ENCODE measurements around the gene MMP14.
"Not testable (repeated sequence)": the region's sequence is repeated elsewhere in the genome, so short reads cannot be mapped to it uniquely, and the experiment has no call there.

The MMP14 gene

DNA sequence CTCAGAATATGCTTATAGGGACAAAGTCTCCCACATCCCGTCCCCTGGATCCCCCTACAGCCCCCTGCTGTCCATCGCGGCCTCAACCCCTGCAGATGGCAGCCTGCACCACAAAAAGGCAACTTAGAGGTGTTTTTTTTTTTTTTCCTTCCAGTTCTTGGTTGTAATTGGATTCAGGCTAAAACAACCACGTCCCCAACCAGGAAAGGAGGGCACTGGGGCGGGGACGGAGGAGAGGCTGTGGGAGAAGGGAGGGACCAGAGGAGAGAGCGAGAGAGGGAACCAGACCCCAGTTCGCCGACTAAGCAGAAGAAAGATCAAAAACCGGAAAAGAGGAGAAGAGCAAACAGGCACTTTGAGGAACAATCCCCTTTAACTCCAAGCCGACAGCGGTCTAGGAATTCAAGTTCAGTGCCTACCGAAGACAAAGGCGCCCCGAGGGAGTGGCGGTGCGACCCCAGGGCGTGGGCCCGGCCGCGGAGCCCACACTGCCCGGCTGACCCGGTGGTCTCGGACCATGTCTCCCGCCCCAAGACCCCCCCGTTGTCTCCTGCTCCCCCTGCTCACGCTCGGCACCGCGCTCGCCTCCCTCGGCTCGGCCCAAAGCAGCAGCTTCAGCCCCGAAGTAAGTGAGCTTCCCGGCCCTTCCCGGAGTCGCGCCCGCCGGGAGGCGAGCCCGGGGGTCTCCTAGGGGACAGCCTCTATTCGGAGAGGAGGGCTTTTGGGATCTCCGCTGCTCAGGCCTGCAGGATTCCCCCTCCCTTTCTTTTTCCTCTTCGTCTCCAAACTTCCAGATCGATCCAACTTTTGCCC lies at the start of gene MMP14:
TSS of gene MMP14 (plus strand) at position 285 of the 813 bp plus-strand sequence. CDS start at position 518, 233 bp downstream.
- no peak for DNase-seq (ENCODE audit: low spot score)

DNA sequence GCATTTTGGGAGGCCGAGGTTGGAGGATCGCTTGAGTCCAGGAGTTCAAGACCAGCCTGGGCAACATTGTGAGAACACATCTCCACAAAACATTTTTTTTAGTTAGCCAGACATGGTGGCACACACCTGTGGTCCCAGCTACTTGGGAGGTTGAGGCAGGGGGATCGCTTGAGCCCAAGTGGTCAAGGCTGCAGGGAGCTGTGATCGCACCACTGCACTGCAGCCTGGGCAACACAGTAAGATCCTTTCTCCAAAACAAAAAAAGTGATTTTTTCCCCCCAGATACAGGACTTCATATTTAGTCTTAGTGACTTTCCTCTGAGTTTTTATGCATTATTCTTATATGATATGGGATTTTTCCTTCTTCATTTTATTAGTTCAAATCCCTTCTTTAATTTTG lies 49.7 kb upstream of the MMP14 start:
- no peak for DNase-seq (ENCODE audit: low spot score)

DNA sequence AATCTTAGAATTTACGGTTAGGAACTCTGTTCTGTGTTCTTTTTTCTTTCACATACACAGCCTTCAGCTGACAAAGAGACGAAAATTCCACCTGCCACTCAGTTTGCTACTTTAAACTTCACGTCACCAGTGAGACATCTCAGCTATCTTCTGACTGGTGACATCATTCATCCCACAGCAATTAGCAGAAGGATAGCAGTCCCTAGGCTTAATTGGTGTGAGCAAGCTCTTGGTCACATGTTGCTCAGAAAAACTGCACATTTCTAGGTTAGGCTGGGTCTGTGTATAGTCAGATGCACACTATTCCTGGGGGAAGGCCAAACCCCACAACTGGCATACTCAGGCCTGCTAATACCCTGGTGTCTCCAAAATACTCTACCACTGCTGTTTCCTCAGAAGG lies 45.1 kb upstream of the MMP14 start:
- DNase-seq (ENCODE audit: low spot score): no peak

DNA sequence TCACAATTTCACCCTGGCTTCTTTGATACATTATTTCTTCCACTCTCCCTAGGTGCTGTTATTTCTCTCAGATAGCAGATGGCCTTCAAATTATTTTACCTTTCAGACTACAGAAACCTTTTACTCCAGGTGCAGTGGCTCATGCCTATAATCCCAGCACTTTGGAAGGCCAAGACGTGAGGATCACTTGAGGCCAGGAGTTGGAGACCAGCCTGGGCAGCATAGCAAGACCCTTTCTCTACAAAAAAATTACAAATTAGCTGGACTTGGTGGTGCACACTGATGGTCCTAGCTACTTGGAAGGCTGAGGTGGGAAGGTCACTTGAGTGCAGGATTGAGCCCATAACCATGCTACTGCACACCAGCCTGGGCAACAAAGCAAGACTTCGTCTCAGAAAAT lies 44.2 kb upstream of the MMP14 start:
- DNase-seq (ENCODE audit: low spot score): no peak

DNA sequence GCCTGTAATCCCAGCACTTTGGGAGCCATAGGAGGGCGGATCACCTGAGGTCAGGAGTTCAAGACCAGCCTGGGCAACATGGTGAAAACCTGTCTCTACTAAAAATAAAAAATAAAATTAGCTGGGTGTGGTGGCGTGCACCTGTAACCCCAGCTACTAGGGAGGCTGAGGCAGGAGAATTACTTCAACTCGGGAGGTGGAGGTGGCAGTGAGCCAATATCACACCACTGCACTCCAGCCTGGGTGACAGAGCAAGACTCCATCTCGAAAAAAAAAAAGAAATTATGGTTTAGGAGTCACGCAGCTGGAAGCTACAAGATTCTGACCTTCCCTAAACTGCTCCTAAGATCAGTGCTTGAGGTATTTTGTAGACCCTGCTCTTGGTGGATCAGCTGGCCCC lies 42.8 kb upstream of the MMP14 start:
- not testable (repeated sequence) for DNase-seq (ENCODE audit: low spot score)

DNA sequence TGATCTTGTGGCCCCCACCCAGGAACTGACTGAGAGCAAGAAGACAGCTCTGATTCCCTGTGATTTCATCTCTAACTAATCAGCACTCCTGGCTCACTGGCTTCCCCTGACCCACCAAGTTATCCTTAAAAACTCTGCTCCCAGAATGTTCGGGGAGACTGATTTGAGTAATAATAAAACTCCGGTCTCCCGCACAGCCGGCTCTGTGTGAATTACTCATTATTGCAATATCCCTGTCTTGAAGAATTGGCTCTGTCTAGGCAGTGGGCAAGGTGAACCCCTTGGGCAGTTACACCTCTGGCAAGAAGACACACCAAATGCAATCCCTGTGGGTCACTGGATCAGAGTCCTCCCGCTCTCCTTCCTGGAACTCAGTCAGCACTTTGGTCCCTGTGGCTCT lies 42.4 kb upstream of the MMP14 start:
- DNase-seq (ENCODE audit: low spot score): no peak

DNA sequence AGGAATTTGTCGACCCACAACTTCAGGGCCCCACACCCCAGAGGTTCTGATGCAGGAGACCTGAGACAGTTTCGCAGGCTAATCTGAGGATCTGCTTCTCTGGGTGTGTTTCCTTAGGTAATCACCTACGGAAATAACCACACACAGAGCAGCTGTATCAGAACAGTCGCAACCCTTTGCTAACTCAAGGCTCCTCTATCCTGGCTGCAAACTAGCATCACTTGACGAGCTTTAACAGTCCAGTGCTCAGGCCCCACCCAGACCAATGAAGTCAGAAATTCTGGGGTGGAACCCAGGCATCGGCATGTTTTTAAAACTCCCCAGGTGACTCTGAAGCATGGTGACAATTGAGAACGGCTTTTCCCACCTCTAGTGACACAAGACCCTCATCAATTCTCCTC lies 41.8 kb upstream of the MMP14 start:
- no peak for DNase-seq (ENCODE audit: low spot score)

DNA sequence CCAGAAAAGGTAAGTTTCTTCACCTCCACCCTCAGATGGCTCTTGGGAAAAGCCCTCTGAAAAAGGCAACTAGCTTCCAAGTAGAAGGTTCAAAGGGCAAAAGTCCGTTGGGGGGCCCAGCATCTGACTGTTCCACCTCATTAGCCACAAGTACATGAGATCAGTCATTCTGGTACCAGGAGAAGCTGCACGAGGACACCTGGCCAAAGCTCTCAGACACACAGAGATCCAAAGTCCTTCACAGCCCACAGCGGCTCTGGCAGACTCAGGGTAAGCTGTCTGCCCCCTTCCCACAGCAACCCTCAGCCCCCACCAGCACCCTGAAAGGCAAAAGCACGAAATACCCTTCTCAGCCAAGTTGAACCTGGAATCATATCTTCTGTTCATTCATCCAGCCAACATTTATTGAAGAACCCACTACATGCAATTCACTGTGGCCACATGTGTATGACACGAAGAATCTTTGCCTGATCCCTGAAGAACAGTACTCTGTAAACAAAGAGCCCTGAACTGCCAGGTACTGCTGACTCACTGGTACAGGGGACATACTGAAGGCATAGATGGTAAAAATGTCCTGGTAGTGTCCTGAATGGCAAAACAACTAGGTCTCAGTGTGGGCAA lies 40.2 kb upstream of the MMP14 start:
- DNase-seq (ENCODE audit: low spot score): no peak

DNA sequence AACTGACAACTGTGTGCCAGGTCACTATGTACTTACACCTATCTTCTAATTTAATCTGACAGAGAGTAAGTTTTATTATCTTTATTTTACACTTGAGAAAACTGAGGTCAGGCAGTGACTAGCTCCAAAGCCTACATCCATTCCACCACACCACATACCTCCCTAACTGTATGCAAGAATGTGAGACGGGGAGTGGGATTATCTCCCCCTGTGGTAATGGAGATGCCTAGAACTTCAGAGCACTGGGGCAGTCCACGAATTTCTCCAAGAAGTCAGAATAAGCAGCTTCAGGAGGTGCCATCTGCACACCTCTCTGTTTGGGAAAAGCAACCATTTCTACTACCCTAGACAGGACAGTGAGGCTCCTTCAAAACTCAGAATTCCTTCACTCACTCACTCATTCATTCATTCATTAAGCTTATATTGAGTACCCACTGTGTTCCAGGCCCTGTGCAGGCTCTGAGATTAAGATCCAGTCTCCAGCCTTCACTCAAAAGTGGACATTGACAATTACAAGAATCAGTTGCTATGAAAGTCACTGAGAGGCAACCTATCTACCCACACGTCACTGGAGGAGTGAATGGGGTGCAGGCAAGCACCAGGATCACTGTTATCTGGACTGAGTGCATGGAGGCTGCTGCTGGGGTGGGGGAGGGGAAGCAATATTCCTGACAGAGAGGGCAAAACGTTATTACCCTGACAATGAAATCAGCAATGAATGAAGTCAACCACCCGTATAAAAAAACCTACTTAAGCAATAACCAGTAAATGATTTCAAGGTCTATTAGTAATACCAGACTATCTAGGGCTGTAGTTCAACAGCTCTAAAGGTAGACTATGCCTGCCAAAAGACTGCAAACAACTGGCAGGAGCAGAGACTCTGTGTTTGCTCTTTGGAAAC lies 39.1 kb upstream of the MMP14 start:
- DNase-seq (ENCODE audit: low spot score): no peak

DNA sequence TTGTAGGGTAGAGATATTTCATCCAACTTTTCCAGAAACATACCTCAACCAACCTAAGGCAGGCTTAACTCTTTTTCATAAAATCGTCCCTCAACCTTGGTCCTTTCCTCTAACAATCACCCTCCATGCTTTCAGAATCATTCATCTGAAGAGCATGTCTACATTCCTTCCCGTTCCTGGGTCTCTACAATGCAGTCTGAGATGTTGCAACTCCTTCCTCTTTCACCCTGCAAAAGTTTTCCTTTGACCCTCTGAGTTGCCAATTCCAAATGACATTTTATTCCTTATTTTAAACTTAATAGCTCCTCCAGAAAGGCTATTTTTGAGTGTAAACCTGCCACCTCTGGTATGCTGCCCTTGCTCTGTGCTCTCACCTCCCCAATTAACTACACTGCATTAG lies 37.9 kb upstream of the MMP14 start:
- no peak for DNase-seq (ENCODE audit: low spot score)

DNA sequence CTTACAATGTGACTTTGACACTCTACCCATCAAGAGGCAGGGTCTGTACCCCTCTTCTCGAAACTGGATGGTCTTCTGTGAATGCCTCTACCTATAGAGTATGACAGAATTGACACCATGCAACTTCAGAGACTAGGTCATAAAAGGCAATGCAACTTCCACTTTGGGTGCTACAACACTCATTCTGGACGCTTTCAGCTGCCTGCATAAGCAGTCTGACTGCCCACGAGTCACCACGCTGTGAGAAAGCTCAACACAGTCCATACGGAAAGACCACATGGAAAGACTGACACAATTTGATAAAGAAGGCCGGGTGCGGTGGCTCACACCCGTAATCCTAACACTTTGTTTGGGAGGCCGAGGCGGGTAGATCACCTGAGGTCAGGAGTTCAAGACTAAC lies 36.0 kb upstream of the MMP14 start:
- no peak for DNase-seq (ENCODE audit: low spot score)

DNA sequence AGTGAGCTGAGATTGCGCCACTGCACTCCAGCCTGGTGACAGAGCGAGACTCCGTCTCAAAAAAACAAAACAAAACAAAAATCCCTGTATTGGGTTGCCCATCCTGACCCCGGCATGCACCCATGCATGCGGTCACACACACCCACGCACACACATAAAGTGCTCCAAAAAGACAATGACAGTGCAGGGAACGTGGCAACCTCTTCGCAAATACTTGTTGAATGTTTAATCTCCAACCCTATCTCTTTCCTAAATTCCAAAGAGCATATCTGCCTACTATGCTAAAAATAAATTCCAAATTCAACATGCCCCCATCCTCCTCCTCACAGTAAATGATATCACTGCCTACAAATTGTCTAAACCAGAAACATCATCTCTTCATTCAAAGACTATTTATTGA lies 34.7 kb upstream of the MMP14 start:
- DNase-seq (ENCODE audit: low spot score): no peak

DNA sequence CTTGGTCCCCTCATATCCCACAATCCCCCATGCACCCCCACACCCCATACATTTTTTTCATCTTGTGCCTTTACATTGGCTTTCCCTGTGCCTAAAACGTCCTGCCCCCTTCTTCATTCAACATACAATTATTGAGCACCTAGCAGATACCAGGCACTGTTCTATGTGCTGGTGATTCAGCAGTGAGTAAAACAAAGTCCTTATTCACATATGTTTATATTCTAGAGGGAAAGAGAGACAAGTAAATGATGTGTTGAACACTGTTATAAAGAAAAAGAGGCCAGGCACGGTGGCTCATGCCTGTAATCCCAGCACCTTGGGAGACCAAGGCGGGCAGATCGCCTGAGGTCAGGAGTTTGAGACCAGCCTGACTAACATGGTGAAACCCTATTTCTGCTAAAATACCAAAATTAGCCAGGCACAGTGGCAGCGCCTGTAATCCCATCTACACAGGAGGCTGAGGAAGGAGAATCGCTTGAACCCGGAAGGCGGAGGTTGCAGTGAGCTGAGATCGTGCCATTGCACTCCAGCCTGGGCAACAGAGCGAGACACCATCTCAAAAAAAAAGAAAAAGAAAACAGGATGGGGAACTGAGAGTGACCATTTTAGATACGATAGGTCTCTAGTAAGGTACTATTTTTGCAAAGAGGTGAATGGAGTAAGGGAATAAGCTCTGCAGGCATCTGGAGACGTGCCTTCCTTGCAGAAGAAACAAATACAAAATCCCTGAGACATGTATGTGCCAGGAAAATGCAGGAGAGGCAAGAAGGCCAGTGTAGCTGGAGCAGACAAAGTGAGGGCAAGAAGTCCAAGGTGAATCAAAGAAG lies 33.3 kb upstream of the MMP14 start:
- no peak for DNase-seq (ENCODE audit: low spot score)

DNA sequence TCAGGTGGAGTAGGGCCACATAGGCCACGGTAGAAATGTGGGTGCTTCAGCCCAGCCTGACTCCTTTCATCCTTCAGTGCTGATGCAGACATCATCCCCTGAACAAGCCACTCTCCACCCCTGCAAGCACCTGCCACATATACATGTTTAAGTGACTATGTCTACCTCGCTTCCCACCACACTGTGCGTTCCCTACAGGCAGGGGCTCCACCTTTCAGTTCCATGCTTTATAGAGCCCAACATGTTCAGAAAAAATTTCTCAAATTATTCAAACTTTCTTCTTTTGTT lies 32.8 kb upstream of the MMP14 start:
- no peak for DNase-seq (ENCODE audit: low spot score)

DNA sequence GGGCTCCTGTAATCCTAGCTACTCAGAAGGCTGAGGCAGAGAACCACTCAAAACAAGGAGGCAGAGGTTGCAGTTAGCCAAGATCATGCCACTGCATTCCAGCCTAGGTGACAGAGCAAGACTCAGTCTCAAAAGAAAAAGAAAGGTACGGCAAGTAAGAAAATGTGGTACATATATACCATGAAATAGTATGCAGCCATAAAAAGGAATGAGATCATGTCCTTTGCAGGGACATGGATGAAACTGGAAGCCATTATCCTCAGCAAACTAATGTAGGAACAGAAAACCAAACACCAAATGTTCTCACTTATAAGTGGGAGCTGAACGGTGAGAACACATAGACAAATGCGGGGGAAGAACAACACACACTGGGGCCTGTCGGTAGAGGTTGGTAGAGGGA lies 31.1 kb upstream of the MMP14 start:
- DNase-seq (ENCODE audit: low spot score): not testable (repeated sequence)

DNA sequence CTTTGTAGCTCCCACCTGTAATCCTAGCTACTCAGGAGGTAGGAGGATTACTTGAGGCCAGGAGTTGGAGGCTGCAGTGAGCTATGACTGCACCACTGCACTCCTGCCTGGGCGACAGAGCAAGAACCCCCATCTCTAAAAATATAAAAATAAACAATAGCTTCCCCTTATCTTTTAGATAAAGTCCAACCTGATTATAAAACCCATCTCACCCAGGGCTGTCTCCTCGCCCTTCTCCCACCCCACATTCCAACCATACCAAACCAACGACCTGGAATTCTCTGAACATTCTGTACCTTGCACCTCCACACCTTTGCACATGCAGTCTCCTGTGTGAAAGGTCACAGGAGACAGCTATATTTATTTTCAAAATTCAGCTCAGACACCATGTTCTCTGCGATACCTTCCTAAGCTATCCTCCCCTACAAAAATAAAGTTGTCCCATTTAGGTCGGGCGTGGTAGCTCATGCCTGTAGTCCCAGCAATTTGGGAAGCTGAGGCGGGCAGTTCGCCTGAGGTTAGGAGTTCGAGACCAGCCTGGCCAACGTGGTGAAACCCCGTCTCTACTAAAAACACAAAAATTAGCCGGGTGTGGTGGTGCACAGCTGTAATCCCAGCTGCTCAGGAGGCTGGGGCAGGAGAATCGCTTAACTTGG lies 28.8 kb upstream of the MMP14 start:
- DNase-seq (ENCODE audit: low spot score): no peak

DNA sequence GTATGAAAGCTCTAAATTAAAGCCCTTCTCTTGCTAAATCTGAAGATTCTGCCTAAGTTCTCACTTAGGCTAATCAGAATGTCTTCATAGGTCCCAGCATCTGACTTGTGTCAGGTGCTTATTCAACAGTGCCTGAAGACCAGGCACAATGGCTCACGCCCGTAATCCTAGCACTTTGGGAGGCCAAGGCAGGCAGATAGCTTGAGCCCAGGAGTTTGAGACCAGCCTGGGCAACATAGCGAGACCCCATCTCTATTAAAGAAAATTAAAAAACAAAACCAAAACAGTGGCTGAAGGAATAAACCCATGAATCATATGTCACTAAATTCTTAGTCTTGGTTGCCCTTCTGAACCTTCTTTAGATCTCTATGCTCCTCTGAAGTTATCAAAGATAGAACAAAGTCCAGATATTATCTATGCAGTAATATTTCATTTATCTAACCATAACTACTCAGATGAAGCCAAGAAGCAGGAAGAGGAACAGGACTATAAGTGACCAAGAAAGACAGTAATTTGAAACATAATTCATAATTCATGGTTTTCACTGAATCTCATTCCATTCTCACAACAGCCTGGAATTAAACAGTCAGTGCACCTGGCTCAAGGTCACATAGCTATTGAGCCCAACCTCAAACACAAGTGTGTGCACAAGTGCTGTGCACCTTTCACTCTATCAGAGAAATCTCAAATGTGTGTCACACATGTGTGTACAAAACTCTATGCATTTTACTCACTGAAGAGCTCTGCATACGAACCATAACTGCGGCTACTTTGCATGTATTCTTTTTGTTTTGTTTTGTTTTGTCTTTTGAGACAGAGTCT lies 27.8 kb upstream of the MMP14 start:
- DNase-seq (ENCODE audit: low spot score): no peak

DNA sequence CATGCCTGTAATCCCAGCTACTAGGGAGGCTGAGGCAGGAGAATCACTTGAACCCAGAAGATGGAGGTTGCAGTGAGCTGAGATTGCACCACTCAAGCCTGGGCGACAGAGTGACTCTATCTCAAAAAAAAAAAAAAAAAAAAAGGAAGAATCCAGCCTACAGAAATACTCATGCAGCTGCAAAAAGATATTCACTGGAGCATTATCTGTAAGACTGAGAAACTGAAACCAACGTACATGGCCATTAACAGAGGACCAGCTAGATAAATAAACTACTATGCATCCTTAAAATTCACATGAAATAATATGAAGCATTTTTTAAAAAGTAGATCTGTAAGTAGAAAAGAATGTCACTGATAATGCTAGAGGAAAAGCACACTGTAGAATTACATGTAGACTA lies 24.7 kb upstream of the MMP14 start:
- no peak for DNase-seq (ENCODE audit: low spot score)

DNA sequence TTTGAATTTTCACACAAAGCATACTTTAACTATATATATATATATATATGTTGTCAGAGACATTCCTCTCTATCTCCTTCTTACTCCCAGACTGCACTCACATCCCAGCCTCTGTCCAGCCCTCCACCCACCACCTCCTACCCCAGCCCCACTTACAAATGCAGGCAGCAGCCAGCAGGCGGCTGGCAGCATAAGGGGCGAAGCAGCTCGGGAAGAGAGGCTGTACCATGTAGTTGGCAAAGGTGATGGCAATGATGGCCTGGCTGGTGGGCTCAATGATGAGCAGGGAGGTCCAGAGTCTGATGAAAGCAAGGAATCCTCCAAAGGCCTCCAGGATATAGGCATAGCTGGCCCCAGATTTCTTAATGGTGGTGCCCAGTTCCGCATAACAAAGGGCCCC lies 23.6 kb upstream of the MMP14 start:
- DNase-seq (ENCODE audit: low spot score): no peak

DNA sequence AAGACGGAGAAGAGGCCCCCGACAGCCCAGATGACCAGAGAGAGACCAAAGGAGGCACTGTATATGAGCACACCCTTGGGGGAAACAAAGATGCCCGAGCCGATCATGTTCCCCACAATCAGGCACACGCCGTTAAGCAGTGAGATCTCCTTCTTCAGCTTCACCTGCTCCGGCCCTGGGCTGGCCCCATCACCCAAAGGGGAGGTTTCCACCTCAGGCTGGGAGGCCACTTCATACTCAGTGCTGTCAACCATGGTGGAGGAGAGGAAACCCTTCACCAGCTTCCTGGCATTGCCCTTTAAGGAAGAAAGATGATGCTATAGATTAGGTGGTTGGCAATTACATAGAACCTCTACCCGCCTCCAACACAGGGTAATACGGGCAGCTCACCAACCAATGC lies 23.2 kb upstream of the MMP14 start:
- no peak for DNase-seq (ENCODE audit: low spot score)

DNA sequence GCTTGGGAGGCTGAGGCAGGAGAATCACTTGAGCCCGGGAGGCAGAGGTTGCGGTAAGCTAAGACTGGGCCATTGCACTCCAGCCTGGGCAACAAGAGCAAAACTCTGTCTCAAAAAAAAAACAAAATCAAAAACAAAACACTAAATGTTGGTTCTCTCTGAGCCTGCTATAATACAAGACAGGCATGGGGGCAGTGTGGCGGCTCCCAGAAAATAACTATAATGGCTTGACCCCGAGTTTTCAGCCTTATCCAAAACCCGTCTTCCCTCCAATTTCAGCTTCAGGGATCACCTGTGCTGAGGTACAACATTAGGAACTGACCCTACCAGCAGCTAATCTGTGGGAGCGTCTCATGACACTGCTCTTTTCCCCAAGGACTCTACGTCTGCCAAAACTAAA lies 22.0 kb upstream of the MMP14 start:
- no peak for DNase-seq (ENCODE audit: low spot score)
